Prostate gland (tissue), 2 donors: Measurements from ENCODE around the gene OR13A1. TPM values are rescaled to one million over a fixed set of nuclear protein-coding genes. Genes with fewer than 3 reads are reported as not detected.
A peak's percentile ranks its signal among the peaks of the same experiment; 100 is the strongest.
"Not testable (repeated sequence)": the region's sequence is repeated elsewhere in the genome, so short reads cannot be mapped to it uniquely, and the experiment has no call there.

Experiments used
- DNase-seq: peaks from one replicate; pipeline ENCODE4 v3.0.0-alpha.2; 2019; ENCODE audit warnings: low spot score
- H3K27ac ChIP-seq, 2 donors: fragments of 200-600 bp; sonication (generic); 2 replicates each; pipeline ENCODE4 v1.5.1; 2017 to 2019
- H3K27me3 ChIP-seq: fragments of 200-600 bp; sonication (generic); replicated peaks from 2 replicates; pipeline ENCODE4 v1.5.1; 2019; ENCODE audit not compliant: insufficient read depth
- H3K36me3 ChIP-seq, 2 donors: fragments of 200-600 bp; sonication (generic); 1 replicate in 1 of 2; 2 replicates in 1 of 2; pipeline versions ENCODE4 v1.5.1 to v1.8.1; 2017 to 2019
- H3K4me1 ChIP-seq: fragments of 200-600 bp; sonication (generic); replicated peaks from 2 replicates; pipeline ENCODE4 v1.5.1; 2019
- H3K4me3 ChIP-seq, 2 donors: fragments of 200-600 bp; sonication (generic); 2 replicates each; pipeline ENCODE4 v1.5.1; 2017 to 2019
- H3K9me3 ChIP-seq: fragments of 200-600 bp; sonication (generic); 2 replicates; pipeline ENCODE4 v1.5.1; 2017
- POLR2A ChIP-seq: fragments of 450-650 bp; IDR thresholded peaks from one replicate; pipeline ENCODE4 v1.6.1; 2016; ENCODE audit warnings: antibody characterized with exemption, mild to moderate bottlenecking
- POLR2AphosphoS5 ChIP-seq: sonication (generic); formaldehyde crosslinking; IDR thresholded peaks from one replicate; pipeline ENCODE4 v1.6.1; 2017; ENCODE audit warnings: antibody characterized with exemption
- whole genome bisulfite sequencing: methylation state at CpG from one replicate; pipeline ENCODE4 v1.1.5; 2018; 5-methylcytosine and 5-hydroxymethylcytosine counted together
- intact Hi-C: fragments of 100-400 bp; cut with DNase I; formaldehyde crosslinking; loops from one replicate; pipeline ENCODE4 v1.14.2; 2022
- total RNA-seq, 2 donors: library from RNA; depleted of rRNA; stranded (reverse); fragments of >200 nt; gene quantifications; one replicate each; pipeline ENCODE4 v1.1.0, GENCODE V29; 2016
- TF ChIP-seq, protein P1 (sequence below), 4 experiments: fragments of 200-600 bp in 2 of 4; fragments of 450-650 bp in 2 of 4; sonication (generic) in 2 of 4; IDR thresholded peaks; 1 replicate in 3 of 4; 2 replicates in 1 of 4; pipeline ENCODE4 v1.5.1; 2016 to 2019; ENCODE audit warnings: antibody characterized with exemption in 4 of 4, mild to moderate bottlenecking in 2 of 4, moderate library complexity in 2 of 4

The OR13A1 gene, protein sequence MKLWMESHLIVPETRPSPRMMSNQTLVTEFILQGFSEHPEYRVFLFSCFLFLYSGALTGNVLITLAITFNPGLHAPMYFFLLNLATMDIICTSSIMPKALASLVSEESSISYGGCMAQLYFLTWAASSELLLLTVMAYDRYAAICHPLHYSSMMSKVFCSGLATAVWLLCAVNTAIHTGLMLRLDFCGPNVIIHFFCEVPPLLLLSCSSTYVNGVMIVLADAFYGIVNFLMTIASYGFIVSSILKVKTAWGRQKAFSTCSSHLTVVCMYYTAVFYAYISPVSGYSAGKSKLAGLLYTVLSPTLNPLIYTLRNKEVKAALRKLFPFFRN
- not detected for total RNA-seq

DNA sequence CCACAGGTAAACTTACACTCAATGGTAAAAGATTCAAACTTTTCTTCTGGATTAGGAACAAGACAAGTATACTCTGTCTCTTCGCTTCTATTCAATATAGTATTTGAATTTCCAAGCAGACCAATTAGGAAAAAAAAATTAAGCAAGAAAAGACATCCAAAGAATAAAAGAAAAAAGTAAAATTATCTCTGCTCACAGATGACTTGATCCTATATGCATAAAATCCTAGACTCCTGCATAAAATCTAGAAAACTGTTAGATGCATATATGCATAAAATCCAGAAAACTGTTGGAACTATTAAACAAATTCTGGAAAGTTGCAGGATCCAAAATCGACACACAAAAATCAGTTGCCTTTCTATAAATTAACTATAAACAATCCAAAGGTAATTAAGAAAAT lies at the start of gene OR13A1:
Gene OR13A1 (minus strand): TSS at position 101 of the 400 bp plus-strand sequence. CDS start 11,186 bp downstream, outside the sequence.
- Histone ChIP-seq H3K27me3 (no peaks in the 10 kb centered on the region), H3K4me1 (no peaks in the 10 kb centered on the region), H3K36me3 (no peaks in the 10 kb centered on the region), H3K4me3 (no peak within 1 kb of the TSS), H3K9me3 (no peaks in the 10 kb centered on the region), H3K27ac (no peak within 1 kb of the TSS)
- 95% methylated on average over 2 of the region's 2 CpGs for WGBS
- no peak for TF ChIP-seq POLR2AphosphoS5
- TF ChIP-seq, protein P1, sequence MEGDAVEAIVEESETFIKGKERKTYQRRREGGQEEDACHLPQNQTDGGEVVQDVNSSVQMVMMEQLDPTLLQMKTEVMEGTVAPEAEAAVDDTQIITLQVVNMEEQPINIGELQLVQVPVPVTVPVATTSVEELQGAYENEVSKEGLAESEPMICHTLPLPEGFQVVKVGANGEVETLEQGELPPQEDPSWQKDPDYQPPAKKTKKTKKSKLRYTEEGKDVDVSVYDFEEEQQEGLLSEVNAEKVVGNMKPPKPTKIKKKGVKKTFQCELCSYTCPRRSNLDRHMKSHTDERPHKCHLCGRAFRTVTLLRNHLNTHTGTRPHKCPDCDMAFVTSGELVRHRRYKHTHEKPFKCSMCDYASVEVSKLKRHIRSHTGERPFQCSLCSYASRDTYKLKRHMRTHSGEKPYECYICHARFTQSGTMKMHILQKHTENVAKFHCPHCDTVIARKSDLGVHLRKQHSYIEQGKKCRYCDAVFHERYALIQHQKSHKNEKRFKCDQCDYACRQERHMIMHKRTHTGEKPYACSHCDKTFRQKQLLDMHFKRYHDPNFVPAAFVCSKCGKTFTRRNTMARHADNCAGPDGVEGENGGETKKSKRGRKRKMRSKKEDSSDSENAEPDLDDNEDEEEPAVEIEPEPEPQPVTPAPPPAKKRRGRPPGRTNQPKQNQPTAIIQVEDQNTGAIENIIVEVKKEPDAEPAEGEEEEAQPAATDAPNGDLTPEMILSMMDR (IDR thresholded peaks at IDR 0.05) = no peak
- TF ChIP-seq POLR2A = no peak
- no peak for DNase-seq
- intact Hi-C loops = no loop called here

DNA sequence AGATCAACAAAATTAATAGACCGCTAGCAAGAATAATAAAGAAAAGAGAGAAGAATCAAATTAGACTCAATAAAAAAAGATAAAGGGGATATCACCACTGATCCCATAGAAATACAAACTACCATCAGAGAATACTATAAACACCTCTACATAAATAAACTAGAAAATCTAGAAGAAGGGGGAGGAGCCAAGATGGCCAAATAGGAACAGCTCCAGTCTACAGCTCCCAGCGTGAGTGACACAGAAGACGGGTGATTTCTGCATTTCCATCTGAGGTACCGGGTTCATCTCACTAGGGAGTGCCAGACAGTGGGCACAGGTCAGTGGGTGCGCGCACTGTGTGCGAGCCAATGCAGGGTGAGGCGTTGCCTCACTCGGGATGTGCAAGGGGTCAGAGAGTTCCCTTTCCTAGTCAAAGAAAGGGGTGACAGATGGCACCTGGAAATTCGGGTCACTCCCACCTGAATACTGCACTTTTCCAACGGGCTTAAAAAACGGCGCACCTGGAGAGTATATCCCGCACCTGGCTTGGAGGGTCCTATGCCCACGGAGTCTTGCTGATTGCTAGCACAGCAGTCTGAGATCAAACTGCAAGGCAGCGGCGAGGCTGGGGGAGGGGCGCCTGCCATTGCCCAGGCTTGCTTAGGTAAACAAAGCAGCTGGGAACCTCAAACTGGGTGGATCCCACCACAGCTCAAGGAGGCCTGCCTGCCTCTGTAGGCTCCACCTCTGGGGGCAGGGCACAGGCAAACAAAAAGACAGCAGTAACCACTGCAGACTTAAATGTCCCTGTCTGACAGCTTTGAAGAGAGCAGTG lies 46.8 kb upstream of the OR13A1 start:
- H3K27me3 ChIP-seq, H3K36me3 ChIP-seq, intact Hi-C loops, H3K27ac ChIP-seq, H3K9me3 ChIP-seq, H3K4me3 ChIP-seq, H3K4me1 ChIP-seq: not testable (repeated sequence)
- peak; percentile 34 for DNase-seq
- WGBS = 63% methylated on average over 17 of the region's 18 CpGs

DNA sequence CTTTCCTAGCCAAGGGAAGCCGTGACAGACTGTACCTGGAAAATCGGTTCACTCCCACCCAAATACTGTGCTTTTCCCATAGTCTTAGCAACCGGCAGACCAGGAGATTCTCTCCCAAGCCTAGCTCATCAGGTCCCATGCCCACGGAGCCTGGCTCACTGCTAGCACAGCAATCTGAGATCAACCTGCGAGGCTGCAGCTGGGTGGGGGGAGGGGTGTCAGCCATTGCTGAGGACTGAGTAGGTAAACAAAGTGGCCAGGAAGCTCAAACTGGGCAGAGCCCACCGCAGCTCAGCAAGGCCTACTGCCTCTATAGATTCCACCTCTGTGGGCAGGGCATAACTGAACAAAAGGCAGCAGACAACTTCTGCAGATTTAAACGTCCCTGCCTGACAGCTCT lies 43.6 kb upstream of the OR13A1 start:
- 63% methylated on average over 7 of the region's 7 CpGs for WGBS
- DNase-seq, H3K36me3 ChIP-seq, H3K4me1 ChIP-seq, intact Hi-C loops, H3K4me3 ChIP-seq, H3K9me3 ChIP-seq, H3K27me3 ChIP-seq, H3K27ac ChIP-seq: not testable (repeated sequence)

DNA sequence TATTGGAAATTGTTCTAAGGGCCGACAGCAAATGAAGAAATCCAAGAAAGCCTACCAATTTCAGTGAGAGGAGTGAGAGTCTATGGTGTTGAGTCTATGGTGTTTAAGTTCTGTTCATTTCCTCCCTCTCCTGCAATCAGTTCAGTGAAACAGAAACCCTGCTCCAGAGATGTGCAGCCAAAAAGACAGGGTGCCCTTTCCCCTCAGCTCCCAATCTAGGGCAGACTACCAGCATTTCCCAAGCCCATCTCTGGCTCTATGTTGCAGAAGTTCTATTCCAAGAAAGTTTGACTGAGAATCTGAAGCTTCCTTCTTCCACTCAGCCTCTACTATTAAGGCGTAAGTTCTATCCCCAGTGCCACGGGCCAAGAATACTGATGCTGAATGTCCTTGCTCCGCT lies 40.1 kb upstream of the OR13A1 start:
- Histone ChIP-seq H3K27ac (no peak overlapping the region), H3K36me3 (no peaks in the 10 kb centered on the region), H3K4me1 (peaks cover 2% of the 10 kb centered on the region), H3K4me3 (no peak overlapping the region), H3K27me3 (no peaks in the 10 kb centered on the region), H3K9me3 (no peaks in the 10 kb centered on the region)
- TF ChIP-seq, protein P1 (IDR thresholded peaks at IDR 0.05) = no peak
- TF ChIP-seq POLR2A (no peak), POLR2AphosphoS5 (no peak)
- DNase-seq = no peak
- WGBS = 88% methylated on average over 4 of the region's 4 CpGs
- intact Hi-C loops = no loop called here

DNA sequence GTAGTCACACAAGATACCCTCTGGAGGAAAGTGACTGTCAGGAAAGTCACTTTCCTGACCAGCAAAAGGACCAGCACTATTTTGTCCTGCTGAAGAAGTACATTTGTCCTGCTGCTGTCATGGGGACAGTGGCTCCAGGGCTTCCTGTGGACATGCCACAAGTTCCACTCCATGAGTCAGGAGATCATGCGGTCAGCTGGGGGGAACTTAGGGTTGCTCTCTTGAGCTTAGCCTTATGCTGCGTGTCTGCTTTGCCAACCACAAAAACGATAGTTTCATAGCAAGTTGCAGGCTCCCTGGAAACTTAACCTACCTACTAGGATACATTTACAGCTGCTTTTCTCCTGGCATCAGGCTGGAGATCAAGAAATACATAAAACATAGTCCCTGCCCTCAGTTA lies 38.9 kb upstream of the OR13A1 start:
- TF ChIP-seq, protein P1 (IDR thresholded peaks at IDR 0.05) = no peak
- TF ChIP-seq POLR2A = no peak
- TF ChIP-seq POLR2AphosphoS5 = no peak
- Histone ChIP-seq H3K4me3 (no peak overlapping the region), H3K27ac (no peak overlapping the region), H3K9me3 (no peaks in the 10 kb centered on the region), H3K36me3 (no peaks in the 10 kb centered on the region), H3K27me3 (no peaks in the 10 kb centered on the region), H3K4me1 (peaks cover 2% of the 10 kb centered on the region)
- no peak for DNase-seq
- intact Hi-C loops = no loop called here
- 82% methylated on average over 3 of the region's 3 CpGs for WGBS
